SU-DHL-6 (cell line): ENCODE measurements around the gene ST7.

Experiments used
- H2AFZ ChIP-seq: fragments of 200-600 bp; sonication (generic); 2 replicates; pipeline ENCODE4 v1.6.1; 2014; ENCODE audit warnings: low read depth, mild to moderate bottlenecking, moderate library complexity, mixed read lengths, antibody characterized with exemption, low read length; ENCODE audit not compliant: severe bottlenecking
- H3F3A ChIP-seq: fragments of 200-600 bp; shearing (Covaris generic); 2 replicates; pipeline ENCODE4 v1.6.0; 2016; ENCODE audit warnings: antibody characterized with exemption, mild to moderate bottlenecking; ENCODE audit not compliant: insufficient read depth
- H3K27ac ChIP-seq: fragments of 200-600 bp; sonication (generic); 2 replicates; pipeline ENCODE4 v1.5.1; 2016; ENCODE audit warnings: low read depth, mild to moderate bottlenecking, low read length, moderate library complexity, mixed read lengths
- H3K27me3 ChIP-seq: fragments of 200-600 bp; sonication (generic), shearing (Covaris generic); 2 replicates; pipeline ENCODE4 v1.6.0; 2014; ENCODE audit warnings: mild to moderate bottlenecking, low read length
- H3K36me3 ChIP-seq: fragments of 200-600 bp; sonication (generic); 2 replicates; pipeline ENCODE4 v1.6.1; 2014; ENCODE audit warnings: mild to moderate bottlenecking, low read length, mixed read lengths
- H3K4me2 ChIP-seq: fragments of 300-600, 200-600 bp; shearing (Covaris generic), sonication (generic); 2 replicates; pipeline ENCODE4 v1.6.0; 2014; ENCODE audit warnings: low read length, low read depth, mild to moderate bottlenecking; ENCODE audit not compliant: poor library complexity, severe bottlenecking
- H3K4me3 ChIP-seq: fragments of 200-600 bp; sonication (generic); 2 replicates; pipeline ENCODE4 v1.5.1; 2014; ENCODE audit warnings: antibody characterized with exemption, low read length, mild to moderate bottlenecking, mixed read lengths; ENCODE audit not compliant: insufficient read depth, poor library complexity, severe bottlenecking
- H3K79me2 ChIP-seq: fragments of 200-600 bp; sonication (generic); 2 replicates; pipeline ENCODE4 v1.6.1; 2014; ENCODE audit warnings: mild to moderate bottlenecking, low read length, moderate library complexity; ENCODE audit not compliant: insufficient read depth
- H3K9ac ChIP-seq: fragments of 200-600 bp; sonication (generic); 2 replicates; pipeline ENCODE4 v1.7.0; 2014; ENCODE audit warnings: mild to moderate bottlenecking, low read length
- H3K9me2 ChIP-seq: fragments of 200-600 bp; sonication (generic); replicated peaks from 2 replicates; pipeline ENCODE4 v1.6.1; 2014; ENCODE audit warnings: low read length; ENCODE audit not compliant: insufficient read depth
- H3K9me3 ChIP-seq: fragments of 200-600 bp; sonication (generic); 2 replicates; pipeline ENCODE4 v1.6.1; 2014; ENCODE audit warnings: low read length, mixed read lengths; ENCODE audit not compliant: insufficient read depth
- H4K20me1 ChIP-seq: fragments of 200-600 bp; sonication (generic); 2 replicates; pipeline ENCODE4 v1.6.1; 2014; ENCODE audit warnings: low read depth, mild to moderate bottlenecking, antibody characterized with exemption, low read length, moderate library complexity, mixed read lengths
- EZH2phosphoT487 ChIP-seq: fragments of 200-600 bp; sonication (generic), shearing (Covaris generic); conservative IDR thresholded peaks from 2 replicates; pipeline ENCODE4 v1.6.1; 2018; ENCODE audit warnings: mild to moderate bottlenecking, antibody characterized with exemption, low read length, moderate library complexity, mixed read lengths
- TF ChIP-seq, protein P1 (sequence below): fragments of 200-600 bp; sonication (generic); IDR thresholded peaks from one replicate; pipeline ENCODE4 v1.5.1; 2017; ENCODE audit warnings: antibody characterized with exemption, mild to moderate bottlenecking, low read length, moderate library complexity; ENCODE audit not compliant: insufficient read depth, poor library complexity, severe bottlenecking

The ST7 gene, protein sequence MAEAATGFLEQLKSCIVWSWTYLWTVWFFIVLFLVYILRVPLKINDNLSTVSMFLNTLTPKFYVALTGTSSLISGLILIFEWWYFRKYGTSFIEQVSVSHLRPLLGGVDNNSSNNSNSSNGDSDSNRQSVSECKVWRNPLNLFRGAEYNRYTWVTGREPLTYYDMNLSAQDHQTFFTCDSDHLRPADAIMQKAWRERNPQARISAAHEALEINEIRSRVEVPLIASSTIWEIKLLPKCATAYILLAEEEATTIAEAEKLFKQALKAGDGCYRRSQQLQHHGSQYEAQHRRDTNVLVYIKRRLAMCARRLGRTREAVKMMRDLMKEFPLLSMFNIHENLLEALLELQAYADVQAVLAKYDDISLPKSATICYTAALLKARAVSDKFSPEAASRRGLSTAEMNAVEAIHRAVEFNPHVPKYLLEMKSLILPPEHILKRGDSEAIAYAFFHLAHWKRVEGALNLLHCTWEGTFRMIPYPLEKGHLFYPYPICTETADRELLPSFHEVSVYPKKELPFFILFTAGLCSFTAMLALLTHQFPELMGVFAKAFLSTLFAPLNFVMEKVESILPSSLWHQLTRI

DNA sequence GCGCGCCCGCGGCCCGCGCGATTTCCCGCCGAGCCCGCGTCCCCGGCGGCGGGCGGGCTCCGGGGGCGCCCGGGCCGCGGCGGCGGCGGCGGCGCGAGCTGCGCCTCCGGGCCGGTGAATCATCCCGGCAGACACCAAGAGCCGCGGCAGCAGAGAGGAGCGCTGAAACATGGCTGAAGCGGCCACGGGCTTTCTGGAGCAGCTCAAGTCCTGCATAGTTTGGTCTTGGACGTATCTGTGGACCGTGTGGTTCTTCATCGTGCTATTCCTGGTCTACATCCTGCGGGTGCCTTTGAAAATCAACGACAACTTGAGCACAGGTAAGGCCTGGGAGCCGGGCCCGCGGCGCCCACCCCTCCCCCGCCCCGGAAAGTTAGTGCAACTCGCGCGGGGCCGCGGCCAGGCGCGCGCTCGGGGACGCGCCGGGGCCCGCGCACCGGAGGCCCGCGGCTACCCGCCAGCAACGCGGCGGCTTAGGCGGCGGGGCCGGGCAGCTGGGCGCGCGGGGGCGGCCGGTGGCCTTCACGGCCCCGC lies at the start of gene ST7:
TSS of gene ST7 (plus strand) at position 130 of the 534 bp plus-strand sequence. CDS start at position 170, 40 bp downstream.
- Histone ChIP-seq H3K27ac (peak within 1 kb of the TSS; percentile 54), H3K79me2 (no peaks in the 10 kb centered on the region), H2AFZ (peak within 1 kb of the TSS; percentile 99), H3K9me3 (no peaks in the 10 kb centered on the region), H3K4me2 (peak within 1 kb of the TSS; percentile 90), H3K36me3 (no peaks in the 10 kb centered on the region; the same call in 1 of the 2 replicates), H3K4me3 (peak within 1 kb of the TSS; percentile 89), H4K20me1 (no peaks in the 10 kb centered on the region), H3K27me3 (no peaks in the 10 kb centered on the region), H3F3A (peaks cover 9% of the 10 kb centered on the region; the same call in 1 of the 2 replicates), H3K9me2 (no peaks in the 10 kb centered on the region), H3K9ac (peak within 1 kb of the TSS; percentile 78)
- TF ChIP-seq EZH2phosphoT487: no peak
- TF ChIP-seq, protein P1, sequence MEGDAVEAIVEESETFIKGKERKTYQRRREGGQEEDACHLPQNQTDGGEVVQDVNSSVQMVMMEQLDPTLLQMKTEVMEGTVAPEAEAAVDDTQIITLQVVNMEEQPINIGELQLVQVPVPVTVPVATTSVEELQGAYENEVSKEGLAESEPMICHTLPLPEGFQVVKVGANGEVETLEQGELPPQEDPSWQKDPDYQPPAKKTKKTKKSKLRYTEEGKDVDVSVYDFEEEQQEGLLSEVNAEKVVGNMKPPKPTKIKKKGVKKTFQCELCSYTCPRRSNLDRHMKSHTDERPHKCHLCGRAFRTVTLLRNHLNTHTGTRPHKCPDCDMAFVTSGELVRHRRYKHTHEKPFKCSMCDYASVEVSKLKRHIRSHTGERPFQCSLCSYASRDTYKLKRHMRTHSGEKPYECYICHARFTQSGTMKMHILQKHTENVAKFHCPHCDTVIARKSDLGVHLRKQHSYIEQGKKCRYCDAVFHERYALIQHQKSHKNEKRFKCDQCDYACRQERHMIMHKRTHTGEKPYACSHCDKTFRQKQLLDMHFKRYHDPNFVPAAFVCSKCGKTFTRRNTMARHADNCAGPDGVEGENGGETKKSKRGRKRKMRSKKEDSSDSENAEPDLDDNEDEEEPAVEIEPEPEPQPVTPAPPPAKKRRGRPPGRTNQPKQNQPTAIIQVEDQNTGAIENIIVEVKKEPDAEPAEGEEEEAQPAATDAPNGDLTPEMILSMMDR: no peak

DNA sequence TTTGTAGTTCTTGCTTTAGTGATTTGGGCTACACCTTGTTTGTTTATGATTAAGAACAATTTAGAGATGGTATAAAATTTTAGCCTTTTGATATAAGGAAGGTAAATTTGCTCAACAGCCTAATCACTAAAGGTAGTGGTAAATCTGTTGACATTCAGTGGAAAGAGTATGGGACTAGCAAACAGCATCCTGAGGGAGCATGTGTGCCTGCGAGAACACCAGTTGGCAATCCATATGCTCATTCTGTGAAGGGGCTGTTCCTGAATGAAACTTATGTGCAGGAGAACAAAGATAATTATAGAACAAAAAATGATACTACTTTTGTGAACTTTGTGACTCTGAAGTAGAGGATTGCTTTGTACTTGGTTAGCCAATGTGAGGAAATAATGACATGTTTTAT lies 46.9 kb upstream of the ST7 start:
- H3K4me2 ChIP-seq: no peak overlapping the region
- H3K27me3 ChIP-seq: no peaks in the 10 kb centered on the region
- no peak overlapping the region for H3K27ac ChIP-seq
- H3K9me3 ChIP-seq: no peaks in the 10 kb centered on the region
- H3F3A ChIP-seq: 0 out of 2 replicates have a peak, but pooled peaks cover under 1% of the 10 kb centered on the region
- no peaks in the 10 kb centered on the region for H3K9me2 ChIP-seq
- no peak overlapping the region for H3K9ac ChIP-seq
- H3K36me3 ChIP-seq: peaks cover 57% of the 10 kb centered on the region
- 0 out of 2 replicates have a peak, but pooled peaks cover 9% of the 10 kb centered on the region for H4K20me1 ChIP-seq
- H3K79me2 ChIP-seq: no peaks in the 10 kb centered on the region; the same call in 1 of the 2 replicates
- no peak for TF ChIP-seq EZH2phosphoT487
- TF ChIP-seq, protein P1: no peak
- H3K4me3 ChIP-seq: no peak overlapping the region
- H2AFZ ChIP-seq: no peak overlapping the region

DNA sequence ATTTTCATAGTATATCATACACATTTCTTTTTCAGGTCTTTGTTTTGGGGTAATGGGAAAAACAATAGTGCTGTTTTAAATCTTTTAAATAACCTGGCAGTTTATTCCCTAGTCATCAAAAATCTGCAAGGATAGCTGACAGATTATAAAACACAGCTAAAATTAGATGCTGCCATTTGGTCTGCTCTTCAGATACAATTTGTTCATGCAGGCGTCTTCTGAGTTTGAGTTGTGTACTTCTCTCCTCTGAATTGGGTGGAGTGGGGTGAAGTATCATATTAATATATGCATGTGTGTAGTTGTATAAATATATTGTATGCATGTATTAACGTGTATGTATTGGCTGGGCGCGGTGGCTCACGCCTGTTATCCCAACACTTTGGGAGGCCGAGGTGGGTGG lies 42.9 kb upstream of the ST7 start:
- TF ChIP-seq, protein P1: no peak
- TF ChIP-seq EZH2phosphoT487: no peak
- Histone ChIP-seq H3K4me3 (no peak overlapping the region), H3F3A (0 out of 2 replicates have a peak, but pooled peaks cover 7% of the 10 kb centered on the region)

More for the DNA sequence above, 42.9 kb upstream of the ST7 start:
- H3K4me2 ChIP-seq: no peak overlapping the region
- no peaks in the 10 kb centered on the region for H4K20me1 ChIP-seq
- no peak overlapping the region for H3K9ac ChIP-seq
- H3K27ac ChIP-seq: no peak overlapping the region
- H2AFZ ChIP-seq: no peak overlapping the region
- H3K9me3 ChIP-seq: no peaks in the 10 kb centered on the region
- H3K36me3 ChIP-seq: peaks cover 63% of the 10 kb centered on the region
- no peaks in the 10 kb centered on the region for H3K27me3 ChIP-seq
- H3K9me2 ChIP-seq: no peaks in the 10 kb centered on the region
- H3K79me2 ChIP-seq: no peaks in the 10 kb centered on the region
